B cell (primary cell): ENCODE results near the gene MRPL24.

Experiments used
- CTCF ChIP-seq: fragments of 200-600 bp; IDR thresholded peaks from one replicate; pipeline ENCODE4 v1.8.0; 2022; ENCODE audit warnings: antibody characterized with exemption, mild to moderate bottlenecking
- EZH2 ChIP-seq: IDR thresholded peaks from 2 replicates; pipeline ENCODE4 v1.6.1; 2012; ENCODE audit warnings: borderline replicate concordance, low read depth, mild to moderate bottlenecking, moderate library complexity, low read length; ENCODE audit not compliant: insufficient read depth, poor library complexity, severe bottlenecking

- TF ChIP-seq CTCF (no peak), EZH2 (no peak)
These were observed 8.0 kb upstream of the MRPL24 start for GRCh38 chr1:156748670-156749418.
